Measurements from ENCODE around the gene ENTPD1.

ENTPD1 gene

GRCh38 chr10:95785942-95786669, 30.1 kb downstream of the ENTPD1 start:
- Histone ChIP-seq H3K4me1 (ENCODE audit: control insufficient read depth, insufficient read depth, low read length, poor library complexity, severe bottlenecking) (peaks cover 3% of the 10 kb centered on the region), H3K27ac (ENCODE audit: low read depth, low read length, severe bottlenecking) (no peak overlapping the region), H3K4me3 (ENCODE audit: extremely low read depth, insufficient read depth, low read length, poor library complexity, severe bottlenecking) (no peak overlapping the region), H3K36me3 (ENCODE audit: control insufficient read depth, insufficient read depth, low read length) (no peaks in the 10 kb centered on the region), H3K9me3 (ENCODE audit: control insufficient read depth, low read length) (no peaks in the 10 kb centered on the region)
- WGBS, 2 experiments (ENCODE audit: insufficient coverage in 2 of 2), result 88 to 97% methylated on average over 5 of the region's 5 CpGs

- Histone ChIP-seq H3K27ac (ENCODE audit: low read depth, low read length, severe bottlenecking) (no peak overlapping the region), H3K4me1 (ENCODE audit: control insufficient read depth, insufficient read depth, low read length, poor library complexity, severe bottlenecking) (peaks cover 5% of the 10 kb centered on the region), H3K4me3 (ENCODE audit: extremely low read depth, insufficient read depth, low read length, poor library complexity, severe bottlenecking) (no peak overlapping the region), H3K36me3 (ENCODE audit: control insufficient read depth, insufficient read depth, low read length) (no peaks in the 10 kb centered on the region), H3K9me3 (ENCODE audit: control insufficient read depth, low read length) (no peaks in the 10 kb centered on the region)
- no CpG with 5 or more reads among the region's 1 CpG for WGBS, 2 experiments (ENCODE audit: insufficient coverage in 2 of 2)
Observed at GRCh38 chr10:95787447-95787846, 31.5 kb downstream of the ENTPD1 start.

GRCh38 chr10:95788830-95789229, 32.9 kb downstream of the ENTPD1 start:
- H3K36me3 ChIP-seq (ENCODE audit: control insufficient read depth, insufficient read depth, low read length), result no peaks in the 10 kb centered on the region
- peaks cover 17% of the 10 kb centered on the region for H3K4me1 ChIP-seq (ENCODE audit: control insufficient read depth, insufficient read depth, low read length, poor library complexity, severe bottlenecking)
- no peak overlapping the region for H3K27ac ChIP-seq (ENCODE audit: low read depth, low read length, severe bottlenecking)
- no peak overlapping the region for H3K4me3 ChIP-seq (ENCODE audit: extremely low read depth, insufficient read depth, low read length, poor library complexity, severe bottlenecking)
- H3K9me3 ChIP-seq (ENCODE audit: control insufficient read depth, low read length), result no peaks in the 10 kb centered on the region
- WGBS, 2 experiments (ENCODE audit: insufficient coverage in 2 of 2), result 86 to 92% methylated on average over 1 to 2 of the region's 2 CpGs

- no peaks in the 10 kb centered on the region for H3K9me3 ChIP-seq (ENCODE audit: control insufficient read depth, low read length)
- H3K27ac ChIP-seq (ENCODE audit: low read depth, low read length, severe bottlenecking), result no peak overlapping the region
- H3K36me3 ChIP-seq (ENCODE audit: control insufficient read depth, insufficient read depth, low read length), result no peaks in the 10 kb centered on the region
- 60 to 100% methylated on average over 1 of the region's 3 CpGs for WGBS, 2 experiments (ENCODE audit: insufficient coverage in 2 of 2)
- no peak overlapping the region for H3K4me3 ChIP-seq (ENCODE audit: extremely low read depth, insufficient read depth, low read length, poor library complexity, severe bottlenecking)
- H3K4me1 ChIP-seq (ENCODE audit: control insufficient read depth, insufficient read depth, low read length, poor library complexity, severe bottlenecking), result peaks cover 17% of the 10 kb centered on the region
Observed at GRCh38 chr10:95789902-95790301, 33.9 kb downstream of the ENTPD1 start.

- H3K4me1 ChIP-seq (ENCODE audit: control insufficient read depth, insufficient read depth, low read length, poor library complexity, severe bottlenecking), result peaks cover 17% of the 10 kb centered on the region
- no peak overlapping the region for H3K4me3 ChIP-seq (ENCODE audit: extremely low read depth, insufficient read depth, low read length, poor library complexity, severe bottlenecking)
- H3K36me3 ChIP-seq (ENCODE audit: control insufficient read depth, insufficient read depth, low read length), result no peaks in the 10 kb centered on the region
- H3K9me3 ChIP-seq (ENCODE audit: control insufficient read depth, low read length), result no peaks in the 10 kb centered on the region
- 76 to 85% methylated on average over 2 of the region's 3 CpGs for WGBS, 2 experiments (ENCODE audit: insufficient coverage in 2 of 2)
- no peak overlapping the region for H3K27ac ChIP-seq (ENCODE audit: low read depth, low read length, severe bottlenecking)
Observed at GRCh38 chr10:95790982-95791381, 35.0 kb downstream of the ENTPD1 start.

GRCh38 chr10:95791425-95791979, 35.5 kb downstream of the ENTPD1 start:
- Histone ChIP-seq H3K9me3 (ENCODE audit: control insufficient read depth, low read length) (no peaks in the 10 kb centered on the region), H3K36me3 (ENCODE audit: control insufficient read depth, insufficient read depth, low read length) (no peaks in the 10 kb centered on the region), H3K4me1 (ENCODE audit: control insufficient read depth, insufficient read depth, low read length, poor library complexity, severe bottlenecking) (peaks cover 17% of the 10 kb centered on the region), H3K27ac (ENCODE audit: low read depth, low read length, severe bottlenecking) (no peak overlapping the region), H3K4me3 (ENCODE audit: extremely low read depth, insufficient read depth, low read length, poor library complexity, severe bottlenecking) (no peak overlapping the region)
- 96 to 100% methylated on average over 1 to 2 of the region's 2 CpGs for WGBS, 2 experiments (ENCODE audit: insufficient coverage in 2 of 2)

GRCh38 chr10:95792211-95792780, 36.3 kb downstream of the ENTPD1 start:
- WGBS, 2 experiments (ENCODE audit: insufficient coverage in 2 of 2), result 75 to 80% methylated on average over 1 of the region's 2 CpGs
- no peaks in the 10 kb centered on the region for H3K36me3 ChIP-seq (ENCODE audit: control insufficient read depth, insufficient read depth, low read length)
- H3K9me3 ChIP-seq (ENCODE audit: control insufficient read depth, low read length), result no peaks in the 10 kb centered on the region
- H3K4me3 ChIP-seq (ENCODE audit: extremely low read depth, insufficient read depth, low read length, poor library complexity, severe bottlenecking), result no peak overlapping the region
- H3K4me1 ChIP-seq (ENCODE audit: control insufficient read depth, insufficient read depth, low read length, poor library complexity, severe bottlenecking), result peaks cover 17% of the 10 kb centered on the region
- no peak overlapping the region for H3K27ac ChIP-seq (ENCODE audit: low read depth, low read length, severe bottlenecking)

- no peaks in the 10 kb centered on the region for H3K9me3 ChIP-seq (ENCODE audit: control insufficient read depth, low read length)
- H3K4me1 ChIP-seq (ENCODE audit: control insufficient read depth, insufficient read depth, low read length, poor library complexity, severe bottlenecking), result peaks cover 17% of the 10 kb centered on the region
- H3K27ac ChIP-seq (ENCODE audit: low read depth, low read length, severe bottlenecking), result no peak overlapping the region
- 83 to 93% methylated on average over 2 to 3 of the region's 4 CpGs for WGBS, 2 experiments (ENCODE audit: insufficient coverage in 2 of 2)
- H3K4me3 ChIP-seq (ENCODE audit: extremely low read depth, insufficient read depth, low read length, poor library complexity, severe bottlenecking), result no peak overlapping the region
- H3K36me3 ChIP-seq (ENCODE audit: control insufficient read depth, insufficient read depth, low read length), result no peaks in the 10 kb centered on the region
Observed at GRCh38 chr10:95792874-95793285, 36.9 kb downstream of the ENTPD1 start.

- Histone ChIP-seq H3K9me3 (ENCODE audit: control insufficient read depth, low read length) (no peaks in the 10 kb centered on the region), H3K4me3 (ENCODE audit: extremely low read depth, insufficient read depth, low read length, poor library complexity, severe bottlenecking) (no peak overlapping the region), H3K4me1 (ENCODE audit: control insufficient read depth, insufficient read depth, low read length, poor library complexity, severe bottlenecking) (peaks cover 21% of the 10 kb centered on the region), H3K36me3 (ENCODE audit: control insufficient read depth, insufficient read depth, low read length) (no peaks in the 10 kb centered on the region), H3K27ac (ENCODE audit: low read depth, low read length, severe bottlenecking) (no peak overlapping the region)
- WGBS, 2 experiments (ENCODE audit: insufficient coverage in 2 of 2), result no CpG with 5 or more reads among the region's 2 CpGs
Observed at GRCh38 chr10:95793401-95794045, 37.6 kb downstream of the ENTPD1 start.

- Histone ChIP-seq H3K9me3 (ENCODE audit: control insufficient read depth, low read length) (no peaks in the 10 kb centered on the region), H3K4me3 (ENCODE audit: extremely low read depth, insufficient read depth, low read length, poor library complexity, severe bottlenecking) (no peak overlapping the region), H3K4me1 (ENCODE audit: control insufficient read depth, insufficient read depth, low read length, poor library complexity, severe bottlenecking) (peaks cover 21% of the 10 kb centered on the region), H3K36me3 (ENCODE audit: control insufficient read depth, insufficient read depth, low read length) (no peaks in the 10 kb centered on the region), H3K27ac (ENCODE audit: low read depth, low read length, severe bottlenecking) (no peak overlapping the region)
- 90 to 100% methylated on average over 3 of the region's 3 CpGs for WGBS, 2 experiments (ENCODE audit: insufficient coverage in 2 of 2)
Observed at GRCh38 chr10:95794195-95794594, 38.2 kb downstream of the ENTPD1 start.
